Measurements from ENCODE around the gene MAGI2. TPM values are rescaled to one million over a fixed set of nuclear protein-coding genes. Genes with fewer than 3 reads are reported as not detected.

The MAGI2 gene
- total RNA-seq, 1 experiment from 2014 or later, result 14.3 TPM

DNA sequence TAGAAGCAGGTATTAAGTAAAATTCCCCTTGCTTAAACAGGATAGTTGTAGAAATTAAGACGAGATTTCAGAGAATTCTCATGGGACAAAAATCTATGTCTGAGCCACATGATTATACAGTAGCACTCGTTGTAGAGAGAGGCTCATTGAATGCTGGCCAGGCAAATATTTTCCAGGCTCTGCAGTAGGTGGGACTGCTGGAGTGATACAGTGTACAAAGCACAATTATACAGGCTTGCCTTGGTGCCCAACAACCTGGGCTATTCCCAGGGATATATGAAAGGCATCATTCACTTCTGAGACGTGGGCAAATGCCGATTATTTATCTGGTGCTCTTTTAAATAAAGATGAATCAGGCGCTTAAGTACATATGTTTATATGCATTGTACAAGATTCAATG lies 1274.3 kb downstream of the MAGI2 start:
- Histone ChIP-seq H3K23me2 (ENCODE audit: insufficient read length, low read depth, low read length, poor library complexity, severe bottlenecking) (no peaks in the 10 kb centered on the region), H3K79me1 (ENCODE audit: insufficient read depth, low read depth, low read length, poor library complexity, severe bottlenecking) (no peaks in the 10 kb centered on the region), H3K23ac (ENCODE audit: insufficient read length, low read depth, low read length) (no peak overlapping the region), H3K27me3 (ENCODE audit: insufficient read depth, low read length) (no peaks in the 10 kb centered on the region), H3K4ac (ENCODE audit: low read depth, low read length) (no peak overlapping the region), H2AFZ (ENCODE audit: low read length) (no peak overlapping the region), H3K9me3 (ENCODE audit: control insufficient read depth, low read depth, low read length) (no peaks in the 10 kb centered on the region), H4K20me1 (ENCODE audit: control insufficient read depth, insufficient read depth, insufficient read length) (no peaks in the 10 kb centered on the region), H3K4me2 (ENCODE audit: insufficient read depth, insufficient read length, low read length) (no peak overlapping the region), H2BK120ac (ENCODE audit: low read depth, low read length, poor library complexity, severe bottlenecking) (no peak overlapping the region), H3T11ph (ENCODE audit: low read length) (no peak overlapping the region), H3K79me2 (ENCODE audit: insufficient read depth, low read length) (no peaks in the 10 kb centered on the region), H2BK15ac (ENCODE audit: low read depth, low read length) (no peak overlapping the region), H3K56ac (ENCODE audit: insufficient read length, low read depth, low read length) (no peak overlapping the region), H3K27ac (ENCODE audit: insufficient read length, low read depth, low read length) (no peak overlapping the region), H2BK12ac (ENCODE audit: insufficient read length, low read depth, low read length) (no peak overlapping the region), H4K91ac (ENCODE audit: insufficient read length, low read depth, low read length) (no peak overlapping the region), H3K18ac (ENCODE audit: insufficient read length, low read depth, low read length) (no peak overlapping the region), H4K8ac (replicated peaks; ENCODE audit: insufficient read length, low read depth, low read length) (no peak overlapping the region), H3K14ac (ENCODE audit: insufficient read depth, low read length) (no peak overlapping the region), H2BK5ac (ENCODE audit: insufficient read length, low read length) (no peak overlapping the region), H2BK20ac (ENCODE audit: low read depth, low read length, poor library complexity, severe bottlenecking) (no peak overlapping the region), H3K4me1 (ENCODE audit: insufficient read depth, low read length) (no peaks in the 10 kb centered on the region), H4K5ac (ENCODE audit: insufficient read length, low read depth, low read length) (no peak overlapping the region), H2AK5ac (ENCODE audit: insufficient read length, low read length) (no peak overlapping the region), H3K9ac (ENCODE audit: extremely low read depth, insufficient read length, low read length) (no peak overlapping the region)
- TF ChIP-seq, protein P1, sequence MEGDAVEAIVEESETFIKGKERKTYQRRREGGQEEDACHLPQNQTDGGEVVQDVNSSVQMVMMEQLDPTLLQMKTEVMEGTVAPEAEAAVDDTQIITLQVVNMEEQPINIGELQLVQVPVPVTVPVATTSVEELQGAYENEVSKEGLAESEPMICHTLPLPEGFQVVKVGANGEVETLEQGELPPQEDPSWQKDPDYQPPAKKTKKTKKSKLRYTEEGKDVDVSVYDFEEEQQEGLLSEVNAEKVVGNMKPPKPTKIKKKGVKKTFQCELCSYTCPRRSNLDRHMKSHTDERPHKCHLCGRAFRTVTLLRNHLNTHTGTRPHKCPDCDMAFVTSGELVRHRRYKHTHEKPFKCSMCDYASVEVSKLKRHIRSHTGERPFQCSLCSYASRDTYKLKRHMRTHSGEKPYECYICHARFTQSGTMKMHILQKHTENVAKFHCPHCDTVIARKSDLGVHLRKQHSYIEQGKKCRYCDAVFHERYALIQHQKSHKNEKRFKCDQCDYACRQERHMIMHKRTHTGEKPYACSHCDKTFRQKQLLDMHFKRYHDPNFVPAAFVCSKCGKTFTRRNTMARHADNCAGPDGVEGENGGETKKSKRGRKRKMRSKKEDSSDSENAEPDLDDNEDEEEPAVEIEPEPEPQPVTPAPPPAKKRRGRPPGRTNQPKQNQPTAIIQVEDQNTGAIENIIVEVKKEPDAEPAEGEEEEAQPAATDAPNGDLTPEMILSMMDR (conservative IDR thresholded peaks at IDR 0.05), result no peak
- Mint-ChIP-seq H3K9me3 (no peaks in the 10 kb centered on the region), H3K4me1 (peaks cover 7 to 9% of the 10 kb centered on the region in 2 experiments), H3K4me3 (no peak overlapping the region), H3K27ac (no peak overlapping the region), H3K27me3 (ENCODE audit: low read depth) (no peaks in the 10 kb centered on the region), H3K36me3 (ENCODE audit: insufficient read depth in 1 of 3, low read depth in 3 of 3) (peaks cover 0 to 2% (median 0%) of the 10 kb centered on the region in 3 experiments; a peak in 1 of 7 replicates)
- no peak for DNase-seq
- no CpG with 5 or more reads among the region's 5 CpGs for WGBS (ENCODE audit: extremely low coverage, insufficient read length, low lambda C conversion rate)
